ENCODE measurements around the gene OPRPN.

OPRPN gene, protein sequence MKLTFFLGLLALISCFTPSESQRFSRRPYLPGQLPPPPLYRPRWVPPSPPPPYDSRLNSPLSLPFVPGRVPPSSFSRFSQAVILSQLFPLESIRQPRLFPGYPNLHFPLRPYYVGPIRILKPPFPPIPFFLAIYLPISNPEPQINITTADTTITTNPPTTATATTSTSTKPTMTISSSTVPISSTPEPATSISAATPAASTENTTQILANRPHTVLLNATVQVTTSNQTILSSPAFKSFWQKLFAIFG

DNA sequence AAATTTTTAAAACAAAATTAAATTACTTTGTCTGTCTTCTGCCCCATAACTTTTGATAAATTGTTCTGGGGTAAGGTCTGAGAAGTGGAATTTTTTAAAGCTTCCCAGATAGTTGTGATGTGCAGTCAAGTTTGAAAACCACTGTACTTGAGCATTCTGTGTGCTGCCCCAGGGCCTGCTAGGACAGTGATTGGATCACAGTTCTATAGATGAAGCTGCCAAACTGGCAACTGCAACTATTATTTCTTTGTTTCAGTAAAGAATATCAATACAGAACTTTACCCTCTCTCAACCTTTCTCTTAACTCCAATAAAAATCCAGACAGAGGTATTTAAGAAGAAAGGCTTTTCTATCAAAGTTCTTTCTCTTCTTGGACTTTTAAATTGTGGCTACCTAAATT is at the start of gene OPRPN:
Gene OPRPN, plus strand, starts transcription at position 361 of the 400 bp plus-strand sequence. CDS start 1,346 bp downstream, outside the sequence.
- no peak for DNase-seq (ENCODE audit: low read depth in 2 of 2, low spot score in 1 of 2)

DNA sequence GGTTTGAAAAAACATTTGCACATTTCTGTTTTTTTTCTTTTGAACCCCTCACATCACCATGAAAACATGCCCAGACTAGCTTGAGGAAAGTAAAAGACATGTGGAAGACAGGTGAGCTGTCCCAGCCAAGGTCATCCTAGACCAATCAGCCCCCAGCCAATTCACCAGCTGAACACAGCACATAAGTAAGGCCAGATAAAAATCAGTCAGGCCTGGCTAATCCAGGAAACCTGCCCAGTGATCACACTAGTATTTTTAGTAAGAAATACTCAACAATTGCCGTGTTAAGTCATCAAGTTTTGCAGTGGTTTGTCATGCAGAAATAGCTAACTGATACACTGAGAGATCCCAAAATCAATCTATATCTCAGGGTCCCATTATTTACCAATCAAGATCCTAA is 41.6 kb upstream of the OPRPN start:
- DNase-seq (ENCODE audit: low read depth in 2 of 2, low spot score in 1 of 2) = no peak

DNA sequence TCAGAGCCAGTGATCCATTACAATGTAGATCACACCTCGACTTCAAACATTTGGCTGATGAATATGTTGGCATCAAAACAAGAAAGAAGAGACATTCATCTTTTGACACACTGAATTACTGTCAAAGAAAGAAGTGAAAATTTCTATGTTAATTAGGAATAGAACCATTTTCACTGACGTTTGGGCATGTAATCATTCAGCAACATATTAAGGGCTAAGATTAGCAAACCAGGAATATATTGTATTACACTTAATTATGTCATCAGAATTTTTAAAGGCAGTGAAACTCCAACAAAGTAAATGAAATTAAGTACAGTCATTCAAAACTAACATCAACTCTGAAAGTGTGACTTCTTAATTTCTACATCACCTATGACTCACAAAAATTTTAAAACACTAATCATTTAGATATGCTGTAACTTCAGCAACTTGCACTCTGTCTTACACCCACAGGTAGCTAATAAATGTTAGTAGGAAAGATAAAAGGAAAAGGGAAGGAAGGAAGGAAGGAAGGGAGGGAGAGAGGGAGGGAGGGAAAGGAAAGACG is 38.6 kb upstream of the OPRPN start:
- DNase-seq (ENCODE audit: low read depth in 2 of 2, low spot score in 1 of 2) = no peak

DNA sequence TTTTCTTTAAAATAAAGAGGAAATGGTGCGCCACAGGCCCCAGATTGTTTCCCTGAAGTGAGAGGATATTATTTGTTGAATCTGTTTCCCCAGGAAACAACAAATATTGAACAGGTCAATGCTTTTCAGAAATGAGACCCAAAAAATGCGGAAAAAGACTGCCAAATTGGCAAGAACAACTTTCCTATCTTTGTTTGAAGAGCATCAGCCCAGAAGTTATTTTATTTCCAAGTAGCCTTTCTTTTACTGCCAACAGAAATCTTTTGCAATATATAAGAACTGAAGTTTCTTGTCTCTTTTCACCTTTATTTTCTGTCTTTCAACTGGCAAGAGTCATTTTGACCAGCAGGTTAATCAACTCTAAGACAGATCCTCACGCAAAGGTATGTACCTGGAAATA is 37.3 kb upstream of the OPRPN start, which contains the start of gene SMR3A:
Gene SMR3A, plus strand, starts transcription at position 301 of the 400 bp plus-strand sequence. CDS start 1,356 bp downstream, outside the sequence.
- DNase-seq (ENCODE audit: low read depth in 2 of 2, low spot score in 1 of 2) = no peak

DNA sequence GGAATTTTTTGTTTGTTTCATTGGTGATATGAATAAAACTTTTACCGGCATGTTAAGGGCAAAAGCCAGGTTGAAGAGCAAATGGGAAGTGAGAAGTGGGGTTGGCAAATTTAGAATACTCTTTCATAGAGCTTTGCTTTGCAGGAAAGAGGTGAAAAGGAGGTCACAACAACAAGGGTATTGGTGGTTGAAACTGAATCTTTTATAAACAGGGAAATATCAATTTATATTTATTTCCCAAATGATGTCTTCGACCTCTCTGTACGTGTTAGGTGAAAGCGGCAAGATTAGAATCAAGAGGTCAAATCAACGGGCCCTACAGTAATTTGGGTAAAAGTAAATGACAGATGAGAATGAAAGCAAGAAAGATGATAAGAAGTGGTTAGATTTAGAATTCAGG is 33.7 kb upstream of the OPRPN start:
- DNase-seq (ENCODE audit: low read depth in 2 of 2, low spot score in 1 of 2) = no peak

DNA sequence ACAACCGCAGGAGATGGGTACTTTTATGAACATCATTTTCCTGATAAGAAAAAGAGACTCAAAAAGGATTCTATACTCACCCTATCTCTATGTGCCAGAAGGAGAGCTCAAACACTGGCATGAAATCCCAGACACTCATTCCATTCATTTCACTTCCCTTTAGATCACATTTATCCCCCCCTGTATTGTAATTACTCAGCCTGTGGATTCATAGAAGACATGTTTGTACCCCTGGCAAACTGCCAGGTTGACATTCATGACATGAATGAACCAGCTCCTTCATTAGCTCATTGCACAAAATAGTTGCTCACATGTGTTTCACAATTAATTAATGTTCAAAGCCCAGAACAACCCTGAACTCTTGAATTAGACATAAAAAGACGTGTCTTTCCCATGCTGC is 32.3 kb upstream of the OPRPN start:
- no peak for DNase-seq (ENCODE audit: low read depth in 2 of 2, low spot score in 1 of 2)

DNA sequence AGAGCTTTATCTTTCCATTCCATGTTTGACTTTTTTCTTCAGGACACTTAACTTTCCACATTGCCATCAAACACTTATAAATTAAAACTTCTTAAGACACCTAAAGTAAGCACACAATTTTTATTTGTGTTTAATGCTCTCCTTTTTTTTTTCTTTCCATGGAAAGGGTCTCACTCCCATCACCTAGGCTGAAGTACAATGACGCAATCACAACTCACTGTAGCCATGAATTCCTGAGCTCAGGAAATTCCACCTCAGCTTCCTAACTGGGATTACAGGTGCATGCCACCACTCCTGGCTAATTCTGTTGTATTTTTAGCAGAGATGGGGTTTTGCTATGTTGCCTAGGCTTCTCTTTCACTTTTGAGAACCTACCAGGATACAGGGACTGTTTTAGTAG is 29.9 kb upstream of the OPRPN start:
- no peak for DNase-seq (ENCODE audit: low read depth in 2 of 2, low spot score in 1 of 2)

DNA sequence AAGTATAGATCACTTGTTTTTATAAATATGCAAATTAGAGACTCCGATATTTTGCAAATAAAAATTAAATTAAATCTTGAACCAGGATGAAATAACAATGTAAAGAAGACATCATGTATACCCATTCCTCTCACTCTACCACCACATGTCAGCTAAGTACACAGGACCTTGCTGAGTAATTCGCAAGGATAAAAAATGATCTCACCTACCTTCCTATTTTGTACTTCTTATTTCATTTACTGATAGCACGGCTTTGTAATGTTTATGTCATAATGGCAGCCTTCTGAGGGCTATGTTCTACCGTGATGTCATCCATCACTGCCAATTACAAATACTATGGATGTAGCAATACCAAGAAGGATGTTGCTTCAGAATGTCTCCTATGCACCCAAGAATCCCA is 25.8 kb upstream of the OPRPN start:
- DNase-seq (ENCODE audit: low read depth in 2 of 2, low spot score in 1 of 2) = no peak

DNA sequence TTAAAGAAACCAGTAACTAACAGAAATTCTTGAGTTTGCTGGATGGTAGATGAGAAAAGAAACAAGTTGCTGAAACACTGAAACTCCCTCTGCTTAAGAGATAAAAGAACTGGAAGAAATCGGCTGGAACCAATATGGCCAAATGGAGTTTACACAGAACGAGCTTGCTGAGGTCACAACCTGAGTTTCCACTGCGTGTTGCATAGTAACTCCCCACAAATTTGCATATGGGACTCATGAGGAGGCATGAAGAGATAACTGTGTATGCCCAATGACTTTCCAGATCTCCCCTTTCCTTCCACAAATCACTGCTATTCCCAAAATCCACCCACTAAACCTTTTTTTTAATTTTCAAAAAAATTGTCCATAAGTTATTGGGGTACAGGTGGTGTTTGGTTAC is 25.0 kb upstream of the OPRPN start:
- no peak for DNase-seq (ENCODE audit: low read depth in 2 of 2, low spot score in 1 of 2)

DNA sequence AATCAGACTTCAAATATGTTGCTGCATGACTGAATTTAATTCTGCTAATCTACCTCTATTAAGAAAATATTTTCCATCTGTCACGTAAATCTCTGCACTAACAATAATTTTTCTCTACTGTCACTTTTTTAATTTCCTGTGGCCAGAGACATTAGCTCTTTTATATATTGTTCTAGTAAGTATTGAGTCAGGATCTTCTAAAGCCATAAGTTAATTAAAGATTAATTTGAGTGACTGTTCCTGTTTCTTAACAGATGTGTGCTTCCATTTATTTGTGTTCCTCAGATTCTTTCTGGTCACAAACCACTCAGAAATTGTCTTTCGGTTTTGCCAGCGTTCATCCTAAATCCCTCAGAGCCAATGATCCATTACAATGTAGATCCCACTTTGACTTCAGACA is 17.2 kb upstream of the OPRPN start:
- no peak for DNase-seq (ENCODE audit: low read depth in 2 of 2, low spot score in 1 of 2)

DNA sequence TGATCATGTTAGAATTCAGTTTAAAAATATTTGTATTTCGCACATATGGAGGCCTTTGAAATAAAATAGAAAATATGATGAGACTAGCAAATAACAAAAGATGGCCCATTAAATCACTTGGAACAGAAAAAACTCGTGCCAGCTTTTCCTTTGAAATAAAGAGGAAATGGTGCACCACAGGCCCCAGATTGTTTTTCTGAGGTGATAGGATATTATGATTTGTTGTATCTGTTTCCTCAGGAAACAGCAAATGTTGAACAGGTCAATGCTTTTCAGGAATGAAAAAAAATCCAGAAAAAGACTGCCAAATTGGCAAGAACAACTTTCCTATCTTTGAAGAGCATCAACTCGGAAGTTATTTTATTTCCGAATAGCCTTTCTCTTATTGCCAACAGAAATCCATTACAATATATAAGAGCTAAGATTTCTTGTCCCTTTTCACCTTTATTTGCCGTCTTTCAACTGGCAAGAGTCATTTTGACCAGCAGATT is 15.0 kb upstream of the OPRPN start, which contains the start of gene SMR3B:
Gene SMR3B, plus strand, starts transcription at position 441 of the 491 bp plus-strand sequence. CDS start 1,380 bp downstream, outside the sequence.
- no peak for DNase-seq (ENCODE audit: low read depth in 2 of 2, low spot score in 1 of 2)

DNA sequence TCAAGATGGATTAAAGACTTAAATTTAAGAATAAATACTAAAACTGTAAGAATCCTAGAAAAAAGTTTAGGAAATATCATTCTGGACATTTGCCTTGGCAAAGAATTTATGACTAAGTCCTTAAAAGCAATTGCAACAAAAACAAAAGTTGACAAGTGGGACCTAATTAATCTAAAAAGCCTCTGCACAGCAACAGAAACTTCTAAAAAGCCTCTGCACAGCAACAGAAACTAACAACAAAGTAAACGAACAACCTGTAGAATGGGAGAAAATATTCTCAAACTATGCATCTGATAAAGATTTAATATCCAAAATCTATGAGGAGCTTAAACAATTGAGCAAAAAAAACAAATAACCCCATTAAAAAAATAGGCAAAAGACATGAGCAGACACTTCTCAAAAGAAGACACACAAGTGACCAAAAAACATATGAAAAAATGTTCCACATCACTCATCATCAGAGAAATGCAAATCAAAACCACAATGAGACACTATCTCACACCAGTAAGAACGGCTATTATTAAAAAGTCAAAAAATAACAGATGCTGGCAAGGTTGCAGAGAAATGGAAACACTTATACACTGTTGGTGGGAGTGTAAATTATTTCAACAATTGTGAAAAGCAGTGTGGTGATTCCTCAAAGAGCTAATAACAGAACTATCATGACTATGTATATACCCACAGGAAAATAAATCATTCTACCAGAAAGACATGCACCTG is 5.5 kb upstream of the OPRPN start:
- no peak for DNase-seq (ENCODE audit: low read depth in 2 of 2, low spot score in 1 of 2)

DNA sequence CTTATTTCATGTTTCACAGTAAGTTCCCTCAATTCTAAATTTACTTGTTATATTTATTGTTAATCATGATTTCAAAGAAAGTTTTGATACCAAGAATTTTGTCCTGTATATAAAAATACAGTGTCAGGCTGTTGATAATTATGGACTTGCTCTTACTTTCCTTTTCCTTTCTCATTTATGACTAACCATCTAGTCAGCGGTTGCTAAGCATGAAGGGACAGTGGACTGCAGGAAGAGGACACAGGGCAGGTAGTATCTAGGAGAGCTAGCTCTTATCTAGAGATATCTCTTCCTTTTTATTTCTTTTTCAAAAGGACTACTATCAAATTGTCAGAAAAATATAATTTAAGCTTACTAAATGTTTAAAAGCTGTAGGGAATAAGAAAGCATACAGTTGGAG is 1.6 kb downstream of the OPRPN start:
- no peak for DNase-seq (ENCODE audit: low read depth in 2 of 2, low spot score in 1 of 2)

DNA sequence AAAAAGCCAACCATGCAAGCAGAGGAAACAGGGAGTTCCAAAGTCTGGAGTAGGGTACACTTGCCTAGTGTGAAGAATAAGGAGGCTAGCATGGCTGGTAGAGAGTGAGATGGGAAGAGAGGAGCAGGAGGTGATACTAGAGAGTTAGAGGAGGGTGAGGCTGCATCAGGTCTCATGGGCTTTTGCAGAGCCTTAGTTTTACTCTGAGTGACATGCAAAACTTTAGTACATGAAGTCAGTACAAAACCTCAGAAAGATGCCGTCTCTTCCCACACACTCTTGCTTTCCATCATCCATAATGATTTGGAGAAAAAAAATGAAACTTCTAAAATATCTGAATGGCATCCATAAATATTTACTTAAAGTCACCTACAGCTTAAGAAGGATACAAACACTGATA is 5.0 kb downstream of the OPRPN start:
- DNase-seq (ENCODE audit: low read depth in 2 of 2, low spot score in 1 of 2) = no peak

DNA sequence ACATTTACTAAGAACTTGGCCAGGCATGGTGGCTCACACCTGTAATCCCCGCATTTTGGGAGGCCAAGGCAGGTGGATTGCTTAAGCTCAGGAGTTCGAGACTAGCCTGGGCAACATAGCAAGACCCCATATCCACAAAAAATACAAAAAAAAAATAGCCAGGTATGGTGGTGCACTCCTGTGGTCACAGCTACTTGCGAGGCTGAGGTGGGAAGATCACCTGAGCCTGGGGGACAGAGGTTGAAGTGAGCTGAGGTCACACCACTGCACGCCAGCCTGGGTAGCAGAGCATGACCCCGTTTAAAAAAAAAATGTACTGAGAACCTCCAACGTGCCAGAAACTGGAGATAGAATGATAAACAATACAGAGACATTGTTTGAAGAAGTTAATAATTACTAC is 8.0 kb downstream of the OPRPN start:
- DNase-seq (ENCODE audit: low read depth in 2 of 2, low spot score in 1 of 2) = no peak

DNA sequence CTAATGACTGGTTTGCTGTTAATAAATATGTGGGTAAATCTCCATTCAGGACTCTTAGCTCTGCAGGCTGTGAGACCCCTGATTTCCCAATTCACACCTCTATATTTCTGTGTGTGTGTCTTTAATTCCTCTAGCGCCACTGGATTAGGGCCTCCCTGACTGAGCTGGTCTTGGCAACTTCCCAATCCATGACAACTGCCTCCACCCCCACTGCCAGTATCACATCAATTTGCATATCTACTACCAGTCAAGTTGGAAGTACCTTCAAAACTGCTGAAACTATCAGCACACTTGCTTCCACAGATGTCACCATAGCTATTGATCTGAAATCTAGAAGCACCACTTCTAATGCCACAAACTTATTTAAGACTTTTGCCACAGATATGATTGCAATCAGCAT is 27.6 kb downstream of the OPRPN start:
- no peak for DNase-seq (ENCODE audit: low read depth in 2 of 2, low spot score in 1 of 2)

DNA sequence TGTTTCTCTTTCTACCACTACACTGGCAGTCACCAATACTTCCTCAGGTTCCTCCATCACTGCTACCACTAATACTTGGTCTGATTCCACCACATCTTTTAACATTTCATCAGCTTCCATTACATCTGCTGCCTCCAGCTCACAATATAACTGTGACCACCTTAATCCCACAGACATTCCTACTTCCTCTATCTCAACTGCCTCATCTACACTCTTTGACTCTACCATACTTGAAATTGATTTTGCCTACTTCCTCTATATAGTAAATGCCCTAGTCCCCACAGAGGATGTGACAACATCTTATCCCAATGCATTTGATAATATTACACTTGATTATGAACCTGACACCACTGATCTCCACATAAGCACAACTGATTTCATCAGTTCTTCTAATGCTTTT is 29.0 kb downstream of the OPRPN start:
- no peak for DNase-seq (ENCODE audit: low read depth in 2 of 2, low spot score in 1 of 2)

DNA sequence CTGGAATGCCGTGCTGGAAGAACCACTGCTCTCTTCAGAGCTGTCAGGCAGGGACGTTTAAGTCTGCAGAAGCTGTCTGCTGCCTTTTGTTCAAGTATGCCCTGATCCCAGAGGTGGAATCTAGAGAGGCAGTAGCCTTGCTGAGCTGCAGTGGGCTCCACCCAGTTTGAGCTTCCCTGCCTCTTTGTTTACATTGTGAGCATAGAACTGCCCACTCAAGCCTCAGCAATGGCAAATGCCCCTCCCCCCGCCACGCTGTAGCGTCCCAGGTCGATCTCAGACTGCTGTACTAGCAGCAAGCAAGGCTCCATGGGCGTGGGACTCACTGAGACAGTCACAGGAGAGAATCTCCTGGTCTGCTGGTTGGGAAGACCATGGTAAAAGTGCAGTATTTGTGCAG is 39.5 kb downstream of the OPRPN start:
- DNase-seq (ENCODE audit: low read depth in 2 of 2, low spot score in 1 of 2) = no peak

DNA sequence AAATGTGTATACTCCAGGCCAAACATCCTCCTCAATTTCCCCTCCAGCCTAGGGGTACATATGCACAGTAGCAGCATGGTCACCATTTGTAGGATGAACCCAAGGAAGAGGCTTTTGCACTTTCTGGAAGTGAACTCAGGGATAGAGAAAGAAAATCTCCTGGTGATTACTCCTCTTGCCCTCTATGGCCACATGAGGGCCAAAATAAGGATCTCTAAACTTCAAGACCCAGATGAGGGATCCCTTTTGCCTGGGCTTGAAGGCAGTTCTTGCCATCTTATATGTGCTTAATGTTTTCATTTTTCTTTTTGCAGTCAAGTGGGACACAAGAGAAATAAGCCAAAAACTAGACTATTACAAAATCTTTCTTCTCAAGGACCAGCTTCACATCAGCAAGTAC is 44.7 kb downstream of the OPRPN start:
- no peak for DNase-seq (ENCODE audit: low read depth in 2 of 2, low spot score in 1 of 2)

DNA sequence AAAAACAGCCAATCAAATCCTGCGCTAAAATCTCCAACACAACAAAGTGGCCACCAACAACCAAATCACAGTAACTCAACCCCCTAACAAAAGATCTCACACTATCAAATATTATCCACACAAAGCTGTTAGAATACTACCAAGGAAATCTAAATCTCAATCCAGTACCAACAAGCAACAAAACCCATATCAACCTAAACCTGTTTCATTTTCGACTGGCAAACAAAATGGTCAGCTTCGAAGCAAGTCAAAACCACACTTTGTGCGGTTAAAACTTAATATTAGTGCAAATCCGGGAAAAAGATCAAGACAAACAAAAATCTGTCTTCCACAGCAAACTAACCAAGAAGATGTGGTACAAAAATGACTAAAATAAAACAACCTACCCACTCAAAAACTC is 45.6 kb downstream of the OPRPN start:
- no peak for DNase-seq (ENCODE audit: low read depth in 2 of 2, low spot score in 1 of 2)

DNA sequence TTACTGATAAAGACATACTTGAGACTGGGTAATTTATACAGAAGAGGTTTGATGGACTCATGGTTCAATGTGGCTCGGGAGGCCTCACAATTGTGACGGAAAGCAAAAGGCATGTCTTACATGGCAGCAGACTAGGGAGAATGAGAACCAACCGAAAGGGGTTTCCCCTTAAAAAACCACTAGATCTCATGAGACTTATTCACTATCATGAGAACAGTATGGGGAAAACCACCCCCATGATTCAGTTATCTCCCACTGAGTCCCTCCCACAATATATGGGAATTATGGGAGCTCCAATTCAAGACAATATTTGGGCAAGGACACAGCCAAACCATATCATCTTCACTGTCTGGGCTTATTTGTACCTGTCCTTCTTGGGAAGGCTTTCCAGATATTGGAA is 51.5 kb downstream of the OPRPN start:
- DNase-seq (ENCODE audit: low read depth in 2 of 2, low spot score in 1 of 2) = no peak

DNA sequence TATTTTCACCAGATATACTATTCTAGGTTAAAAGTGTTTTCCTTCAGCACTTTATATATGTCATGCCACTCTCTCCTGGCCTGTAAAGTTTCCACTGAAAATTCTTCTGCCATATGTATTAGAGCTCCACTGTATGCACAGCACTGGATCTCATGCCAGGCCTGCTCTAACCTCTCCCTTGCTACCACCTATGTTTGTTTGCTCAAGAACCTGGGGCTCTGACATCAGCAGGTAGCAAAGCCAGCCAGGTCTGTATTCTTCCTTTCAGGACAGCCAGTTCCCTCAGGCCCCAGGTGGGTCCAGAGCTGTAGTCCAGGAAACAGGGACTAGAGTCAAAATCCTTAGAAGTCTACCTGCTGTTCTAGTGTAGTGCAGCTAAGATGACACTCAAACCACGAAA is 55.2 kb downstream of the OPRPN start:
- DNase-seq (ENCODE audit: low read depth in 2 of 2, low spot score in 1 of 2) = no peak

All from stimulated activated CD8-positive, alpha-beta memory T cell treated with anti-CD3 and anti-CD28 coated beads, Interleukin-4, amount 100 ng/mL, for 1 hour (primary cell).